GM18909 (cell line): ENCODE measurements around the gene TIMMDC1.
"Not testable (repeated sequence)": the region's sequence is repeated elsewhere in the genome, so short reads cannot be mapped to it uniquely, and the experiment has no call there.

Source experiments
- ATAC-seq: cut with Tn5 transposase; IDR thresholded peaks from one replicate; pipeline ENCODE4 v1.9.1; 2021; ENCODE audit warnings: mild to moderate bottlenecking; ENCODE audit not compliant: unreplicated experiment, poor library complexity

TIMMDC1 gene

GRCh38 chr3:119553823-119554415 is 55.6 kb downstream of the TIMMDC1 start:
- ATAC-seq: no peak

GRCh38 chr3:119555309-119555735 is 57.0 kb downstream of the TIMMDC1 start:
- ATAC-seq: no peak

GRCh38 chr3:119555929-119556328 is 57.6 kb downstream of the TIMMDC1 start:
- no peak for ATAC-seq

GRCh38 chr3:119557192-119557876 is 59.0 kb downstream of the TIMMDC1 start:
- no peak for ATAC-seq

- no peak for ATAC-seq
Observed at GRCh38 chr3:119557877-119558269, 59.5 kb downstream of the TIMMDC1 start.

- no peak for ATAC-seq
Observed at GRCh38 chr3:119558626-119559317, 60.4 kb downstream of the TIMMDC1 start.

GRCh38 chr3:119559441-119559963 is 61.2 kb downstream of the TIMMDC1 start, which contains the start of gene CD80:
Gene CD80, minus strand, starts transcription at chr3:119559614. Its CDS starts 1,886 bp downstream, at chr3:119557728.
- ATAC-seq: peak; percentile 65

GRCh38 chr3:119560160-119560559 is 61.8 kb downstream of the TIMMDC1 start:
- no peak for ATAC-seq

- ATAC-seq: peak; percentile 71
Observed at GRCh38 chr3:119562307-119562961, 64.1 kb downstream of the TIMMDC1 start.

- ATAC-seq: not testable (repeated sequence)
Observed at GRCh38 chr3:119563334-119563733, 65.0 kb downstream of the TIMMDC1 start.

GRCh38 chr3:119569156-119569555 is 70.8 kb downstream of the TIMMDC1 start:
- no peak for ATAC-seq

GRCh38 chr3:119570229-119570628 is 71.9 kb downstream of the TIMMDC1 start:
- ATAC-seq: no peak

- no peak for ATAC-seq
Observed at GRCh38 chr3:119571230-119571629, 72.9 kb downstream of the TIMMDC1 start.

GRCh38 chr3:119571688-119572087 is 73.3 kb downstream of the TIMMDC1 start:
- no peak for ATAC-seq
